Neural progenitor cell (in vitro differentiated cells): ENCODE results near the gene SF3B2.

ENCODE experiments used
- CTCF ChIP-seq: fragments of 200-600 bp; sonication (generic); IDR thresholded peaks from 2 replicates; pipeline ENCODE4 v1.5.1; 2017; ENCODE audit warnings: antibody characterized with exemption, mild to moderate bottlenecking
- EZH2 ChIP-seq: fragments of 200-600 bp; sonication (generic); IDR thresholded peaks from 2 replicates; pipeline ENCODE4 v1.6.1; 2017; ENCODE audit warnings: antibody characterized with exemption, mild to moderate bottlenecking, moderate library complexity

GRCh38 chr11:66051371-66051765 is 796 bp upstream of the SF3B2 start:
- no peak for TF ChIP-seq CTCF
- TF ChIP-seq EZH2, result peak; percentile 41
